Mesendoderm (in vitro differentiated cells): ENCODE measurements around the gene STEAP2.
A peak's percentile ranks its signal among the peaks of the same experiment; 100 is the strongest.

Experiments used
- DNase-seq: peaks from one replicate; pipeline ENCODE4 v3.0.0; 2013
- H2AK5ac ChIP-seq: 2 replicates; pipeline ENCODE4 v1.6.1; 2013; ENCODE audit warnings: low read length, inconsistent platforms
- H2BK120ac ChIP-seq: 2 replicates; pipeline ENCODE4 v1.6.1; 2013; ENCODE audit warnings: low read depth, mild to moderate bottlenecking, low read length, moderate library complexity, mixed read lengths
- H2BK15ac ChIP-seq: replicated peaks from 2 replicates; pipeline ENCODE4 v1.6.1; 2013; ENCODE audit warnings: low read depth, mild to moderate bottlenecking, moderate library complexity
- H2BK5ac ChIP-seq: 2 replicates; pipeline ENCODE4 v1.6.1; 2013; ENCODE audit warnings: low read length, inconsistent platforms
- H3K18ac ChIP-seq: 2 replicates; pipeline ENCODE4 v1.6.1; 2013; ENCODE audit warnings: mild to moderate bottlenecking, low read length, mixed read lengths
- H3K23ac ChIP-seq: one replicate; pipeline ENCODE4 v1.6.1; 2013; ENCODE audit warnings: low read length
- H3K27ac ChIP-seq: 2 replicates; pipeline ENCODE4 v1.5.1; 2013; ENCODE audit warnings: low read depth, mild to moderate bottlenecking, inconsistent platforms, low read length, moderate library complexity
- H3K27me3 ChIP-seq: 2 replicates; pipeline ENCODE4 v1.6.1; 2013; ENCODE audit warnings: low read length, control low read depth, mild to moderate bottlenecking, inconsistent platforms; ENCODE audit not compliant: insufficient read depth, poor library complexity
- H3K36me3 ChIP-seq: 2 replicates; pipeline ENCODE4 v1.6.1; 2013; ENCODE audit warnings: low read length, inconsistent platforms; ENCODE audit not compliant: control insufficient read depth, insufficient read depth
- H3K4ac ChIP-seq: one replicate; pipeline ENCODE4 v1.6.1; 2013; ENCODE audit warnings: low read depth, mild to moderate bottlenecking, low read length, moderate library complexity
- H3K4me1 ChIP-seq: 2 replicates; pipeline ENCODE4 v1.6.1; 2013; ENCODE audit warnings: low read depth, low read length, inconsistent platforms; ENCODE audit not compliant: control insufficient read depth
- H3K4me2 ChIP-seq: 2 replicates; pipeline ENCODE4 v1.6.1; 2013; ENCODE audit warnings: low read length
- H3K4me3 ChIP-seq: 2 replicates; pipeline ENCODE4 v1.5.1; 2013; ENCODE audit warnings: mild to moderate bottlenecking, low read length
- H3K56ac ChIP-seq: one replicate; pipeline ENCODE4 v1.6.1; 2013; ENCODE audit warnings: low read length
- H3K79me1 ChIP-seq: 2 replicates; pipeline ENCODE4 v1.6.1; 2013; ENCODE audit warnings: low read length, inconsistent platforms
- H3K79me2 ChIP-seq: 2 replicates; pipeline ENCODE4 v1.6.1; 2013; ENCODE audit warnings: mild to moderate bottlenecking, low read length; ENCODE audit not compliant: control insufficient read depth, insufficient read depth
- H3K9ac ChIP-seq: 2 replicates; pipeline ENCODE4 v1.6.1; 2013; ENCODE audit warnings: low read length, inconsistent platforms
- H4K5ac ChIP-seq: one replicate; pipeline ENCODE4 v1.6.1; 2013; ENCODE audit warnings: low read length
- H4K8ac ChIP-seq: one replicate; pipeline ENCODE4 v1.6.1; 2013; ENCODE audit warnings: low read depth, mild to moderate bottlenecking, control low read depth, low read length, moderate library complexity
- whole genome bisulfite sequencing: extraction: QIAGEN DNeasy Blood & Tissue Kit; methylation state at CpG from one replicate; pipeline ENCODE4 v1.1.7; 2013; ENCODE audit warnings: low lambda C conversion rate, missing lambda C conversion rate; ENCODE audit not compliant: insufficient coverage; ENCODE audit errors: extremely low coverage; 5-methylcytosine and 5-hydroxymethylcytosine counted together

STEAP2 gene

GRCh38 chr7:90213521-90213920 is 2.0 kb downstream of the STEAP2 start:
- H3K27me3 ChIP-seq: no peaks in the 10 kb centered on the region
- WGBS: no CpG with 5 or more reads among the region's 2 CpGs
- no peaks in the 10 kb centered on the region for H3K36me3 ChIP-seq
- H3K4me1 ChIP-seq: peaks cover 2% of the 10 kb centered on the region
- no peak overlapping the region for H2BK120ac ChIP-seq
- no peak overlapping the region for H3K27ac ChIP-seq
- no peak overlapping the region for H3K56ac ChIP-seq
- no peak overlapping the region for H2BK5ac ChIP-seq
- no peak overlapping the region for H3K4ac ChIP-seq
- H3K4me3 ChIP-seq: no peak overlapping the region
- H3K4me2 ChIP-seq: no peak overlapping the region
- no peak overlapping the region for H2BK15ac ChIP-seq
- no peaks in the 10 kb centered on the region for H3K79me1 ChIP-seq
- H3K18ac ChIP-seq: no peak overlapping the region
- H4K5ac ChIP-seq: no peak overlapping the region
- H3K79me2 ChIP-seq: peaks cover 1% of the 10 kb centered on the region
- no peak overlapping the region for H3K9ac ChIP-seq
- DNase-seq: no peak
- no peak overlapping the region for H3K23ac ChIP-seq
- no peak overlapping the region for H4K8ac ChIP-seq
- no peak overlapping the region for H2AK5ac ChIP-seq

- no peak overlapping the region for H4K5ac ChIP-seq
- H4K8ac ChIP-seq: no peak overlapping the region
- H3K27me3 ChIP-seq: no peaks in the 10 kb centered on the region
- no peaks in the 10 kb centered on the region for H3K36me3 ChIP-seq
- no peak overlapping the region for H3K4me3 ChIP-seq
- no peak overlapping the region for H3K9ac ChIP-seq
- no peak overlapping the region for H3K56ac ChIP-seq
- no peak overlapping the region for H3K18ac ChIP-seq
- no peak overlapping the region for H3K4me2 ChIP-seq
- H3K27ac ChIP-seq: no peak overlapping the region
- peak; percentile 67 for DNase-seq
- peaks cover 2% of the 10 kb centered on the region for H3K4me1 ChIP-seq
- H3K79me2 ChIP-seq: peaks cover 6% of the 10 kb centered on the region
- no peak overlapping the region for H2BK120ac ChIP-seq
- peaks cover 5% of the 10 kb centered on the region for H3K79me1 ChIP-seq
- no peak overlapping the region for H2AK5ac ChIP-seq
- H2BK5ac ChIP-seq: no peak overlapping the region
- no peak overlapping the region for H2BK15ac ChIP-seq
- no peak overlapping the region for H3K4ac ChIP-seq
- no peak overlapping the region for H3K23ac ChIP-seq
- no CpG with 5 or more reads among the region's 6 CpGs for WGBS
Observed at GRCh38 chr7:90216080-90216674, 4.6 kb downstream of the STEAP2 start.

- Histone ChIP-seq H3K18ac (no peak overlapping the region), H2BK15ac (no peak overlapping the region), H3K36me3 (no peaks in the 10 kb centered on the region), H4K8ac (no peak overlapping the region), H3K79me1 (peaks cover 5% of the 10 kb centered on the region), H2BK120ac (no peak overlapping the region), H3K23ac (no peak overlapping the region), H3K79me2 (peaks cover 6% of the 10 kb centered on the region), H2AK5ac (no peak overlapping the region), H3K27ac (no peak overlapping the region), H3K9ac (no peak overlapping the region), H4K5ac (no peak overlapping the region), H3K4me2 (no peak overlapping the region), H3K4ac (peak overlapping the region; percentile 37), H3K4me1 (peaks cover 2% of the 10 kb centered on the region), H2BK5ac (no peak overlapping the region), H3K27me3 (no peaks in the 10 kb centered on the region), H3K4me3 (no peak overlapping the region), H3K56ac (no peak overlapping the region)
- no peak for DNase-seq
- WGBS: no CpG with 5 or more reads among the region's 2 CpGs
Observed at GRCh38 chr7:90216771-90217170, 5.2 kb downstream of the STEAP2 start.

DNA sequence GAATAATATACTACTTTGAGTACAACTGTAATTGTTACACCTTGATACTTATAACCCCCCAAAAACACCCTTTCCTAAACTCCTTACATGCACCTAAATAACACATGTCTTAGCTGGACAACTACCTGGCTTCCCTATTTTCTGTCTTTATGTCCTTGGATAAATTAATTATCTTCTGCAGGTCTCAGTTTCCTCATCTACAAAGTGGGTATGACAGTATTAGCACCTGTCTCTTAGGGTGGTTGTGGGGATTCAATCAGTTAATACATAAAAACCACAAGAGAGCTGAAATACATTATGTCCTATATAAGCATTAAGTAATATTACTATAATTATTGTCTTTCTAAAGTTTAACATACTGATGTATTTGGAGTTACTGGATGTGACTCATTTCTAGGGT is 10.8 kb downstream of the STEAP2 start:
- Histone ChIP-seq H2BK5ac (no peak overlapping the region), H3K36me3 (no peaks in the 10 kb centered on the region), H4K5ac (no peak overlapping the region), H3K4me3 (no peak overlapping the region), H3K27ac (no peak overlapping the region), H3K79me1 (peaks cover 5% of the 10 kb centered on the region), H3K23ac (no peak overlapping the region), H2BK120ac (no peak overlapping the region), H2AK5ac (no peak overlapping the region), H3K27me3 (no peaks in the 10 kb centered on the region), H3K4ac (no peak overlapping the region), H3K56ac (no peak overlapping the region), H3K4me2 (no peak overlapping the region), H3K18ac (no peak overlapping the region), H2BK15ac (no peak overlapping the region), H3K9ac (no peak overlapping the region), H3K79me2 (peaks cover 4% of the 10 kb centered on the region), H3K4me1 (no peaks in the 10 kb centered on the region), H4K8ac (no peak overlapping the region)
- no peak for DNase-seq

- Histone ChIP-seq H3K36me3 (no peaks in the 10 kb centered on the region), H3K9ac (no peak overlapping the region), H2BK15ac (no peak overlapping the region), H3K56ac (no peak overlapping the region), H4K5ac (no peak overlapping the region), H3K79me1 (peaks cover 5% of the 10 kb centered on the region), H3K4me2 (no peak overlapping the region), H3K79me2 (peaks cover 4% of the 10 kb centered on the region), H3K4me3 (no peak overlapping the region), H4K8ac (no peak overlapping the region), H3K27me3 (no peaks in the 10 kb centered on the region), H3K23ac (no peak overlapping the region), H2AK5ac (no peak overlapping the region), H3K4me1 (no peaks in the 10 kb centered on the region), H3K18ac (no peak overlapping the region), H2BK120ac (no peak overlapping the region), H3K4ac (no peak overlapping the region), H2BK5ac (no peak overlapping the region), H3K27ac (no peak overlapping the region)
- no peak for DNase-seq
- no CpG with 5 or more reads among the region's 5 CpGs for WGBS
Observed at GRCh38 chr7:90222811-90223725, 11.5 kb downstream of the STEAP2 start.
